Vagina (tissue), 2 donors: ENCODE measurements around the gene MYO1D. TPM values are rescaled to one million over a fixed set of nuclear protein-coding genes. Genes with fewer than 3 reads are reported as not detected.

Source experiments
- DNase-seq, 2 donors: peaks; one replicate each; pipeline ENCODE4 v3.0.0-alpha.2; 2017; ENCODE audit errors: extremely low spot score in 2 of 2
- H3K27ac ChIP-seq: fragments of 200-600 bp; sonication (generic); one replicate; pipeline ENCODE4 v1.5.1; 2019
- H3K27me3 ChIP-seq: fragments of 200-600 bp; sonication (generic); one replicate; pipeline ENCODE4 v1.5.1; 2019
- H3K36me3 ChIP-seq, 2 donors: fragments of 200-600 bp; sonication (generic); one replicate each; pipeline ENCODE4 v1.5.1; 2017 to 2019
- H3K4me1 ChIP-seq: fragments of 200-600 bp; sonication (generic); one replicate; pipeline ENCODE4 v1.5.1; 2019
- H3K4me3 ChIP-seq, 2 donors: fragments of 200-600 bp; sonication (generic); 1 replicate in 1 of 2; 2 replicates in 1 of 2; pipeline ENCODE4 v1.5.1; 2016 to 2019
- H3K9me3 ChIP-seq: fragments of 200-600 bp; sonication (generic); one replicate; pipeline ENCODE4 v1.5.1; 2019
- CTCF ChIP-seq, 3 experiments: fragments of 450-650 bp in 2 of 3; fragments of 200-600 bp in 1 of 3; sonication (generic) in 1 of 3; IDR thresholded peaks; one replicate each; pipeline ENCODE4 v1.5.1; 2017 to 2019; ENCODE audit warnings: antibody characterized with exemption in 3 of 3, mild to moderate bottlenecking in 2 of 3, moderate library complexity in 2 of 3
- POLR2A ChIP-seq, 2 donors: fragments of 450-650 bp; IDR thresholded peaks; one replicate each; pipeline ENCODE4 v1.6.1; 2017; ENCODE audit warnings: antibody characterized with exemption in 2 of 2, mild to moderate bottlenecking in 2 of 2, moderate library complexity in 2 of 2
- POLR2AphosphoS5 ChIP-seq, 2 donors: sonication (generic); formaldehyde crosslinking; IDR thresholded peaks; one replicate each; pipeline ENCODE4 v1.9.0; 2017; ENCODE audit warnings: antibody characterized with exemption in 2 of 2, mild to moderate bottlenecking in 2 of 2, low read depth in 1 of 2; ENCODE audit not compliant: insufficient read depth in 1 of 2
- intact Hi-C: fragments of 100-400 bp; cut with DNase I; formaldehyde crosslinking; loops from one replicate; pipeline ENCODE4 v1.15.1; 2023
- total RNA-seq: library from RNA; depleted of rRNA; stranded (reverse); fragments of >200 nt; gene quantifications from one replicate; pipeline ENCODE4 v1.2.3, GENCODE V29; 2016

The MYO1D gene
- total RNA-seq, 1 donor from 2014 or later: 44.7 TPM

- Histone ChIP-seq H3K36me3 (no peaks in the 10 kb centered on the region), H3K27ac (peak overlapping the region; percentile 18), H3K4me3 (no peak overlapping the region), H3K4me1 (peaks cover 9% of the 10 kb centered on the region), H3K9me3 (no peaks in the 10 kb centered on the region), H3K27me3 (no peaks in the 10 kb centered on the region)
- no peak for DNase-seq
- TF ChIP-seq POLR2AphosphoS5 (IDR thresholded peaks at IDR 0.05; ENCODE audit: insufficient read depth in 1 of 2, low read depth in 1 of 2) (no peak), CTCF (IDR thresholded peaks at IDR 0.05) (no peak), POLR2A (IDR thresholded peaks at IDR 0.05) (no peak)
- intact Hi-C loops: no loop called here
Observed at GRCh38 chr17:32503251-32504165, 373.4 kb downstream of the MYO1D start.

- intact Hi-C loops: no loop called here
- Histone ChIP-seq H3K4me1 (peaks cover 9% of the 10 kb centered on the region), H3K27ac (no peak overlapping the region), H3K4me3 (no peak overlapping the region), H3K36me3 (no peaks in the 10 kb centered on the region), H3K27me3 (no peaks in the 10 kb centered on the region), H3K9me3 (no peaks in the 10 kb centered on the region)
- no peak for TF ChIP-seq POLR2A (IDR thresholded peaks at IDR 0.05)
- no peak for TF ChIP-seq POLR2AphosphoS5 (IDR thresholded peaks at IDR 0.05; ENCODE audit: insufficient read depth in 1 of 2, low read depth in 1 of 2)
- no peak for TF ChIP-seq CTCF (IDR thresholded peaks at IDR 0.05)
- no peak for DNase-seq
Observed at GRCh38 chr17:32502710-32503109, 374.2 kb downstream of the MYO1D start.

DNA sequence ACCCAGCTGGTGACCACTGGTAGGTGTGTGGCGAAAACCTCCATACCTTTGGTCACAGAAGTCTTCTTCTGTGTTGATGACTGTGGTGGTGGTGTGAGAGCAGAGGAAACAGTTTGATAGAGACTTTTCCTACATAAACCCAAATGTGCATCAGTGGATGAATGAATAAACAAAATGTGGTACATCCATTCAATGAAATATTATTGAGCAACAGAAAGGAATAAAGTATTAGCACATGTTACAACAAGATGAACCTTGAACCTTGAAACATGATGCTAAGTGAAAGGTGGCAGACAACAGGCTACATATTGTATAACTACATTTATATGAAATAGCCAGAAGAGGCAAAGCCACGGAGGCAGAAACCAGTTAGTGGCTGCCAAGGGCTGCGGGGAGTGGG is 374.9 kb downstream of the MYO1D start:
- no peak for TF ChIP-seq POLR2AphosphoS5 (IDR thresholded peaks at IDR 0.05; ENCODE audit: insufficient read depth in 1 of 2, low read depth in 1 of 2)
- no peak for TF ChIP-seq CTCF (IDR thresholded peaks at IDR 0.05)
- no peak for TF ChIP-seq POLR2A (IDR thresholded peaks at IDR 0.05)
- DNase-seq: no peak
- Histone ChIP-seq H3K27me3 (no peaks in the 10 kb centered on the region), H3K9me3 (no peaks in the 10 kb centered on the region), H3K4me3 (no peak overlapping the region), H3K27ac (no peak overlapping the region), H3K4me1 (peaks cover 9% of the 10 kb centered on the region), H3K36me3 (no peaks in the 10 kb centered on the region)
- intact Hi-C loops: no loop called here

- Histone ChIP-seq H3K27me3 (no peaks in the 10 kb centered on the region), H3K9me3 (no peaks in the 10 kb centered on the region), H3K4me1 (peaks cover 12% of the 10 kb centered on the region), H3K27ac (no peak overlapping the region), H3K4me3 (no peak overlapping the region), H3K36me3 (no peaks in the 10 kb centered on the region)
- no peak for DNase-seq
- TF ChIP-seq CTCF (IDR thresholded peaks at IDR 0.05): no peak
- TF ChIP-seq POLR2A (IDR thresholded peaks at IDR 0.05): no peak
- TF ChIP-seq POLR2AphosphoS5 (IDR thresholded peaks at IDR 0.05; ENCODE audit: insufficient read depth in 1 of 2, low read depth in 1 of 2): no peak
- intact Hi-C loops: loop anchor here (5.0 kb wide), 1 partner anchor 244 kb away; no protein-coding TSS in a partner anchor
Observed at GRCh38 chr17:32498391-32498790, 378.5 kb downstream of the MYO1D start.
